Measurements from ENCODE around the gene DPP9. TPM values are rescaled to one million over a fixed set of nuclear protein-coding genes. Genes with fewer than 3 reads are reported as not detected.

DPP9 gene
- total and polyA plus RNA-seq, 2 of the 4 experiments (the other 2 are of a cell fraction), result 12.4 to 33.0 TPM

DNA sequence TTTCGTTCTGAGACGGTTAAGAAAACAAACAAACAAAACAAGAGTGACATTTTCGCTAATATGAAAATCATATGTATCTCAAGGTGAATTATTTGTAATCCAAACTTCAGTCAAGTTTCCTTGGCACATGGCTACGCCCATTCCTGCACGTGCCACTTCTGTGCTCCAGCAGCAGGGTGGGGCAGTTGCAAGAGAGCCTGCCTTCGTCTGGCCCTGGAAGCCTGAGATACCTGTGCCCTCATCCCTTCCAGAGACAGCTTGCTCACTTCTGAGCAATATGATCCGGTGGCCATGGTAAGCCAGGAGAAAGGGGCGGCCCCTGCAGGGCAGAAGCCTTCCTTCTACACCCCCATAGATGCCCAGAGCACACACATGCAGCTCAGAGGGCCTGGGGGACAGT lies 22.1 kb downstream of the DPP9 start:
- Histone ChIP-seq H3K4me2 (ENCODE audit: low read depth, low read length) (no peak overlapping the region), H2BK5ac (ENCODE audit: low read depth, low read length, poor library complexity, severe bottlenecking) (no peak overlapping the region), H3K56ac (ENCODE audit: extremely low read depth, insufficient read depth, low read length) (no peak overlapping the region), H3K27ac (ENCODE audit: insufficient read depth, low read length) (no peak overlapping the region), H3K9me3 (ENCODE audit: control insufficient read depth, insufficient read depth, low read length) (no peaks in the 10 kb centered on the region), H2AK5ac (ENCODE audit: low read depth, low read length) (no peak overlapping the region), H4K91ac (ENCODE audit: insufficient read depth, low read depth, low read length) (no peak overlapping the region), H3K9ac (ENCODE audit: low read depth, low read length) (no peak overlapping the region), H2AK9ac (replicated peaks; ENCODE audit: low read depth, low read length, poor library complexity) (no peak overlapping the region), H3K79me1 (ENCODE audit: low read depth in 1 of 2, low read length in 2 of 2) (peaks cover 8 to 16% of the 10 kb centered on the region in 2 experiments), H3K4me1 (ENCODE audit: control insufficient read depth, insufficient read depth, low read length) (peaks cover 9% of the 10 kb centered on the region; the same call in 1 of the 2 replicates), H3K4ac (ENCODE audit: low read depth, low read length) (no peak overlapping the region), H2BK15ac (ENCODE audit: low read depth, low read length) (no peak overlapping the region), H3K27me3 (ENCODE audit: control insufficient read depth, insufficient read depth, low read length) (no peaks in the 10 kb centered on the region), H4K5ac (ENCODE audit: low read depth, low read length) (no peak overlapping the region), H3K14ac (replicated peaks; ENCODE audit: low read depth, low read length) (no peak overlapping the region), H3K18ac (ENCODE audit: low read depth, low read length) (no peak overlapping the region), H3K9me1 (ENCODE audit: insufficient read depth, low read length) (peaks cover 14% of the 10 kb centered on the region; the same call in 1 of the 2 replicates), H3K36me3 (ENCODE audit: control insufficient read depth, insufficient read depth, low read length) (peaks cover 66% of the 10 kb centered on the region), H4K8ac (ENCODE audit: low read depth in 2 of 2, low read length in 2 of 2) (no peak overlapping the region), H3K4me3 (ENCODE audit: insufficient read depth, low read depth, low read length) (no peak overlapping the region), H4K20me1 (ENCODE audit: insufficient read depth, low read length) (no peaks in the 10 kb centered on the region; the same call in 1 of the 2 replicates), H3K23ac (ENCODE audit: low read depth, low read length) (no peak overlapping the region), H2BK120ac (ENCODE audit: low read depth, low read length) (no peak overlapping the region), H2BK20ac (ENCODE audit: low read depth, low read length) (no peak overlapping the region), H2AFZ (replicated peaks; ENCODE audit: low read length, poor library complexity) (no peak overlapping the region)
- intact Hi-C loops (cut with micrococcal nuclease), result no loop called here
- dilution Hi-C loops (cut with HindIII; ENCODE audit: low sequenced_read_pairs, unreplicated experiment), result no loop called here
- WGBS, 2 experiments (ENCODE audit: extremely low coverage in 2 of 2, insufficient read length in 1 of 2), result no CpG with 5 or more reads among the region's 8 CpGs
- DNase-seq (no peak), ATAC-seq (ENCODE audit: low read depth) (no peak)
- no peak for TF ChIP-seq CHD1 (IDR thresholded peaks at IDR 0.05; ENCODE audit: low read depth, low read length)
- TF ChIP-seq, protein P1, sequence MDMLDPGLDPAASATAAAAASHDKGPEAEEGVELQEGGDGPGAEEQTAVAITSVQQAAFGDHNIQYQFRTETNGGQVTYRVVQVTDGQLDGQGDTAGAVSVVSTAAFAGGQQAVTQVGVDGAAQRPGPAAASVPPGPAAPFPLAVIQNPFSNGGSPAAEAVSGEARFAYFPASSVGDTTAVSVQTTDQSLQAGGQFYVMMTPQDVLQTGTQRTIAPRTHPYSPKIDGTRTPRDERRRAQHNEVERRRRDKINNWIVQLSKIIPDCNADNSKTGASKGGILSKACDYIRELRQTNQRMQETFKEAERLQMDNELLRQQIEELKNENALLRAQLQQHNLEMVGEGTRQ (IDR thresholded peaks at IDR 0.05; ENCODE audit: low read depth, low read length), result no peak
- TF ChIP-seq RCOR1 (IDR thresholded peaks at IDR 0.05; ENCODE audit: insufficient replicate concordance, low read length), result no peak
- no peak for TF ChIP-seq RFX5 (IDR thresholded peaks at IDR 0.05; ENCODE audit: low read depth, low read length)
- no peak for TF ChIP-seq MAZ (IDR thresholded peaks at IDR 0.05; ENCODE audit: borderline replicate concordance, low read depth, low read length)
- TF ChIP-seq CEBPB (IDR thresholded peaks at IDR 0.05; ENCODE audit: low read depth, low read length), result no peak
- BruUV-seq (replicated peaks), result no TSS peak
- in situ Hi-C loops (cut with MboI; ENCODE audit: low sequenced_read_pairs), result no loop called here
- CTCF ChIA-PET, result no interaction called here
- POLR2A ChIA-PET (ENCODE audit: unreplicated experiment), result no interaction called here

Data from IMR-90 (cell line).